Activated CD4-positive, alpha-beta T cell treated with anti-CD3 and anti-CD28 coated beads, Interleukin-2, amount 10 ng/mL, durations not matched to agents 24 days and 14 days (primary cell): ENCODE measurements around the gene PPP2R2C. TPM values are rescaled to one million over a fixed set of nuclear protein-coding genes. Genes with fewer than 3 reads are reported as not detected.

Experiments used
- DNase-seq: peaks from one replicate; pipeline ENCODE4 v3.0.0; 2022
- H3K27ac Mint-ChIP-seq: one replicate; pipeline ENCODE4 v1.8.0; 2022; ENCODE audit warnings: mild to moderate bottlenecking, mixed read lengths
- H3K27me3 Mint-ChIP-seq: one replicate; pipeline ENCODE4 v1.8.0; 2022; ENCODE audit warnings: mixed read lengths
- H3K36me3 Mint-ChIP-seq: one replicate; pipeline ENCODE4 v1.8.0; 2022; ENCODE audit warnings: low read depth, mild to moderate bottlenecking, mixed read lengths
- H3K4me1 Mint-ChIP-seq: one replicate; pipeline ENCODE4 v1.8.0; 2021; ENCODE audit warnings: mixed read lengths
- H3K4me3 Mint-ChIP-seq: one replicate; pipeline ENCODE4 v1.8.0; 2022; ENCODE audit warnings: mild to moderate bottlenecking, moderate library complexity, mixed read lengths
- H3K9me3 Mint-ChIP-seq: one replicate; pipeline ENCODE4 v1.8.0; 2021; ENCODE audit warnings: mixed read lengths
- intact Hi-C: fragments of 100-400 bp; cut with micrococcal nuclease; formaldehyde crosslinking; loops from one replicate; pipeline ENCODE4 v1.15.1; 2023
- total RNA-seq: library from RNA; stranded (reverse); gene quantifications from 2 replicates; pipeline ENCODE4 v1.2.3, GENCODE V29; 2022

Gene PPP2R2C
- total RNA-seq, 1 donor from 2014 or later = not detected

- H3K4me1 Mint-ChIP-seq = no peaks in the 10 kb centered on the region
- intact Hi-C loops = no loop called here
- no peak overlapping the region for H3K27ac Mint-ChIP-seq
- H3K9me3 Mint-ChIP-seq = no peaks in the 10 kb centered on the region
- H3K36me3 Mint-ChIP-seq = no peaks in the 10 kb centered on the region
- H3K27me3 Mint-ChIP-seq = no peaks in the 10 kb centered on the region
- DNase-seq = no peak
- H3K4me3 Mint-ChIP-seq = no peak overlapping the region
These were observed 177.6 kb downstream of the PPP2R2C start for GRCh38 chr4:6294705-6295421.

GRCh38 chr4:6293661-6294060, 178.8 kb downstream of the PPP2R2C start:
- Mint-ChIP-seq H3K36me3 (no peaks in the 10 kb centered on the region), H3K4me1 (no peaks in the 10 kb centered on the region), H3K27me3 (no peaks in the 10 kb centered on the region), H3K9me3 (no peaks in the 10 kb centered on the region), H3K27ac (no peak overlapping the region), H3K4me3 (no peak overlapping the region)
- DNase-seq = no peak
- intact Hi-C loops = no loop called here

- H3K36me3 Mint-ChIP-seq = no peaks in the 10 kb centered on the region
- H3K9me3 Mint-ChIP-seq = no peaks in the 10 kb centered on the region
- DNase-seq = no peak
- no peaks in the 10 kb centered on the region for H3K27me3 Mint-ChIP-seq
- no peak overlapping the region for H3K27ac Mint-ChIP-seq
- no peak overlapping the region for H3K4me3 Mint-ChIP-seq
- intact Hi-C loops = no loop called here
- no peaks in the 10 kb centered on the region for H3K4me1 Mint-ChIP-seq
These were observed 179.3 kb downstream of the PPP2R2C start for GRCh38 chr4:6293097-6293445.

GRCh38 chr4:6292376-6293096, 179.9 kb downstream of the PPP2R2C start:
- intact Hi-C loops = no loop called here
- Mint-ChIP-seq H3K36me3 (no peaks in the 10 kb centered on the region), H3K27ac (no peak overlapping the region), H3K4me1 (no peaks in the 10 kb centered on the region), H3K4me3 (no peak overlapping the region), H3K27me3 (no peaks in the 10 kb centered on the region), H3K9me3 (no peaks in the 10 kb centered on the region)
- DNase-seq = no peak

- intact Hi-C loops = no loop called here
- DNase-seq = no peak
- Mint-ChIP-seq H3K4me1 (no peaks in the 10 kb centered on the region), H3K27ac (no peak overlapping the region), H3K36me3 (no peaks in the 10 kb centered on the region), H3K27me3 (no peaks in the 10 kb centered on the region), H3K9me3 (no peaks in the 10 kb centered on the region), H3K4me3 (no peak overlapping the region)
These were observed 180.6 kb downstream of the PPP2R2C start for GRCh38 chr4:6291784-6292297.

GRCh38 chr4:6290769-6291547, 181.5 kb downstream of the PPP2R2C start:
- Mint-ChIP-seq H3K4me1 (no peaks in the 10 kb centered on the region), H3K4me3 (no peak overlapping the region), H3K9me3 (no peaks in the 10 kb centered on the region), H3K27me3 (no peaks in the 10 kb centered on the region), H3K36me3 (no peaks in the 10 kb centered on the region), H3K27ac (no peak overlapping the region)
- intact Hi-C loops = no loop called here
- no peak for DNase-seq

- no peaks in the 10 kb centered on the region for H3K4me1 Mint-ChIP-seq
- H3K4me3 Mint-ChIP-seq = no peak overlapping the region
- DNase-seq = no peak
- no peaks in the 10 kb centered on the region for H3K27me3 Mint-ChIP-seq
- H3K27ac Mint-ChIP-seq = no peak overlapping the region
- no peaks in the 10 kb centered on the region for H3K36me3 Mint-ChIP-seq
- H3K9me3 Mint-ChIP-seq = no peaks in the 10 kb centered on the region
- intact Hi-C loops = no loop called here
These were observed 182.2 kb downstream of the PPP2R2C start for GRCh38 chr4:6290256-6290655.

- Mint-ChIP-seq H3K36me3 (no peaks in the 10 kb centered on the region), H3K4me3 (no peak overlapping the region), H3K4me1 (no peaks in the 10 kb centered on the region), H3K9me3 (no peaks in the 10 kb centered on the region), H3K27ac (no peak overlapping the region), H3K27me3 (no peaks in the 10 kb centered on the region)
- DNase-seq = no peak
- intact Hi-C loops = no loop called here
These were observed 183.5 kb downstream of the PPP2R2C start for GRCh38 chr4:6288871-6289270.

GRCh38 chr4:6288342-6288741, 184.1 kb downstream of the PPP2R2C start:
- intact Hi-C loops = no loop called here
- H3K9me3 Mint-ChIP-seq = no peaks in the 10 kb centered on the region

GRCh38 chr4:6287017-6287788, 185.2 kb downstream of the PPP2R2C start:
- DNase-seq = no peak
- no peaks in the 10 kb centered on the region for H3K4me1 Mint-ChIP-seq
- intact Hi-C loops = no loop called here
- no peak overlapping the region for H3K27ac Mint-ChIP-seq
- H3K4me3 Mint-ChIP-seq = no peak overlapping the region
- no peaks in the 10 kb centered on the region for H3K36me3 Mint-ChIP-seq
- peaks cover under 1% of the 10 kb centered on the region for H3K27me3 Mint-ChIP-seq
- no peaks in the 10 kb centered on the region for H3K9me3 Mint-ChIP-seq

More at GRCh38 chr4:6288342-6288741, 184.1 kb downstream of the PPP2R2C start:
- no peak overlapping the region for H3K27ac Mint-ChIP-seq
- DNase-seq = no peak
- no peaks in the 10 kb centered on the region for H3K36me3 Mint-ChIP-seq
- no peaks in the 10 kb centered on the region for H3K27me3 Mint-ChIP-seq
- no peak overlapping the region for H3K4me3 Mint-ChIP-seq
- no peaks in the 10 kb centered on the region for H3K4me1 Mint-ChIP-seq

GRCh38 chr4:6283282-6283681, 189.1 kb downstream of the PPP2R2C start:
- no peaks in the 10 kb centered on the region for H3K9me3 Mint-ChIP-seq
- no peak overlapping the region for H3K27ac Mint-ChIP-seq
- no peak for DNase-seq
- intact Hi-C loops = no loop called here
- no peaks in the 10 kb centered on the region for H3K36me3 Mint-ChIP-seq
- H3K4me1 Mint-ChIP-seq = peaks cover 3% of the 10 kb centered on the region
- H3K27me3 Mint-ChIP-seq = peaks cover 2% of the 10 kb centered on the region
- H3K4me3 Mint-ChIP-seq = no peak overlapping the region

- no peak overlapping the region for H3K27ac Mint-ChIP-seq
- H3K9me3 Mint-ChIP-seq = no peaks in the 10 kb centered on the region
- no peaks in the 10 kb centered on the region for H3K36me3 Mint-ChIP-seq
- peaks cover 2% of the 10 kb centered on the region for H3K27me3 Mint-ChIP-seq
- peaks cover 3% of the 10 kb centered on the region for H3K4me1 Mint-ChIP-seq
- DNase-seq = no peak
- H3K4me3 Mint-ChIP-seq = no peak overlapping the region
- intact Hi-C loops = no loop called here
These were observed 190.1 kb downstream of the PPP2R2C start for GRCh38 chr4:6282314-6282771.

GRCh38 chr4:6281436-6282313, 190.7 kb downstream of the PPP2R2C start:
- intact Hi-C loops = no loop called here
- Mint-ChIP-seq H3K4me3 (no peak overlapping the region), H3K36me3 (no peaks in the 10 kb centered on the region), H3K27me3 (peaks cover 2% of the 10 kb centered on the region), H3K4me1 (peaks cover 3% of the 10 kb centered on the region), H3K9me3 (no peaks in the 10 kb centered on the region), H3K27ac (no peak overlapping the region)
- no peak for DNase-seq
